NCI-H2171 (cell line): ENCODE measurements around the gene RNF41.
A peak's percentile ranks its signal among the peaks of the same experiment; 100 is the strongest.
"Not testable (repeated sequence)": the region's sequence is repeated elsewhere in the genome, so short reads cannot be mapped to it uniquely, and the experiment has no call there.

Experiments used
- DNase-seq: peaks from one replicate; lab custom pipeline; 2025; lab: John Stamatoyannopoulos, UW

Gene RNF41

DNA sequence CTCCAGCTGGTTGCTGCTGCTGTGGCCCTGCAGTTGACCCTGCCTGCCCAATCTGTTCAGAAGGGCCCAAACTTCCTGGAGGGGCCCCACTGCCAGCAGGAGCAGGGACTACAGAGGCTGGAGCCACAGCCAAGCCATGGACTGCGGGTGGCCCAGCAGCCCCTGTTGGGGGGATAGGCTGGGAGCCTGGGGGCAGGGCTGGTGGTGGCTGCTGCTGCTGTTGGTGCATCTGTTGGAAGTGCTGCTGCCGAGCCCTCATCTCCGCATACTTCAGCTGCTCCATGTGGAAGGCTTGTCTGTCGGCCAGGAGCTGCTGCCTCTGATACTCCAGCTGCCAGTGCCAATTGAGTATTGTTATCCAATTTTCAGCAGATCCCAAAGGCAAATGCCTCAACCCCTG is 56.4 kb downstream of the RNF41 start:
- no peak for DNase-seq

GRCh38 chr12:56164345-56164729 is 57.4 kb downstream of the RNF41 start:
- DNase-seq: no peak

- DNase-seq: no peak
Observed at GRCh38 chr12:56163533-56164344, 58.0 kb downstream of the RNF41 start.

GRCh38 chr12:56162468-56163290 is 59.0 kb downstream of the RNF41 start:
- DNase-seq: no peak

DNA sequence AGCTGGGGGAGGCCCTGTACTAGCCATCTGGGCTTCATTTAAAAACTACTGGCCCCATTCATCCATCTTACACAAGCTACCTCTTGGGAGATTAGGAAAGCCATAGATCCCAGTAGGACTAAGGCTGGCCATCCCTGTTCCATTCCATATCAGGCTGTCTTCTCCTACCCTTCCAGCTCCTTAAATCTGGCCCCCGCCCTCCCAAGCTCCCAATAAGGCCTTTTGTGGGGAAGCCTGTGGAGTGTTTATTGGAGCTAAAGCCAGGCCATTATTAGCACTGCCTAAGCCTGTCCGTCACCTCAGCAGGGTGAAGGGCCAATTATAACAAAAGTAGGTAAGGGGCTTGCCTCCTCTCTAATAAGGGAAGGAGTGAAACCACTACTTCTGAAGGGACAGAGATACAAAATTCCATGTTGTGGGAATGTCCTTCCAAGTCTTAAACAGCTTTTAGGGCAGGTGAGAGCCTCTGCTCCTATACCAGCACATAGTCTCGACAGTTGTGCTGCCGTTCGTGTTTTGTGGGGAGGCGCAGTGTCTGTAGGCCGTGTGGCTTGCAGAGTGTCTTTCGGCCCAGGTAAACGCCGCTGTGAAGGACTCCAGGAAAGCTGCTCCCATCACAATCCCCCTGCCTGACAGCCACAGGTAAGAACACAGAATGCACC is 59.9 kb downstream of the RNF41 start:
- DNase-seq: no peak

DNA sequence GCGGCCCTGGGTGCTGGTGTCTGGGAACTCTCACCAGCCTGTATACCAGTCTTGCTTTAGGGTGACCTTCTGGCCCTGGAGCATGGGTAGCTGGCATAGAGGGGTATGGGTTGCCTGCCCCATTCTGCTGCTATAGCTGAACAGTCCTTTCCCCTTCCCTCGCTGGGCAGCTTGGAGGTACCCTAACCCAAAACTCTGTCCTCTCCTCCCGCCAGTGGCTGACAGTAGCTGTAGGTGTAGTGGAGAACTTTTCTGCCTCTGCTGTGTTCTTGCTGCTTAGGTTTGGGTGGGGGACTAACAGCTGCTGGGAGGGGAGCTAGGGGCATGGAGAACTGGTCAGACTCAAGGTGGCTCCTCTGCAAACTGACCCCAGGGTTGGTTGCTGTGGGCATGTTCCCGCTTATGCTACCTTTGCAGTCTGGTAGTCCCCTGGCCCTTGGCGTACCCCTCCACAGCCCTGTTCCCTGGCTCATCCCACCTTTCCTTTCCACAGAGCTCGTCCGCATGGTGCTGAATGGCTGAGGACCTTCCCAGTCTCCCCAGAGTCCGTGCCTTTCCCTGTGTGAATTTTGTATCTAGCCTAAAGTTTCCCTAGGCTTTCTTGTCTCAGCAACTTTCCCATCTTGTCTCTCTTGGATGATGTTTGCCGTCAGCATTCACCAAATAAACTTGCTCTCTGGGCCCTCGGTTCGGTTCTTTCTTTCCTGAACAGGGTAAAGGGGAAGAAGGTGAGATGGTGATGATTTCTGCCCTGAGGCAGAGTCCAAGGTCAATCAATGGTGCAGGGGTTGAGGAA is 60.6 kb downstream of the RNF41 start:
- no peak for DNase-seq

- DNase-seq: no peak
Observed at GRCh38 chr12:56160193-56160763, 61.4 kb downstream of the RNF41 start.

GRCh38 chr12:56159482-56160192 is 62.1 kb downstream of the RNF41 start:
- DNase-seq: no peak

DNA sequence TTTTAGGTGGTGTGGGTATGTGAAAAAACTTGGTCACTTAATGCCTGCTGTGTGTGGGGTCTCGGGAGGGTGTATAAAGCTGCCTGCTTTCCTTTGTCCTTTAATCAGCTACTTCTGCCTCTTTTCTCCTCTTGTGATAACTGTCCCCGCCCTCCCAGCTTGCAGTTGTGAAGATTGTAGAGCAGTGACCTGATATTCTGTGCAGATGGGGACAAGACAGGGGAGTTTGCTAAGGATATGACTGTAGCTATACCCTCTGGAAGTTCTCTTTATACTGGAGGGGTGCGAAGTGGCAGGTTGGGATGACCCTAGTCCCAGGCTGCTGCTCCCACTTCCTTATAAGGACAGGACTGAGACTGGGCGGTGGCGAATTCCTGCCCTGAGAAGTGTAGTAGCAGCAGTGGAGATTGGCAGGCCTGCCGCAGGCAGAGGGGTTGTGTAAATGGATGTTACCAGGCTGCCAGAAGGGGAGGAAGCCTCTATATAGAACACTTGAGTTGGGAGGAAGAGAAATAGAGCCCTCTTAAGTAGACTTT is 62.7 kb downstream of the RNF41 start:
- DNase-seq: no peak

DNA sequence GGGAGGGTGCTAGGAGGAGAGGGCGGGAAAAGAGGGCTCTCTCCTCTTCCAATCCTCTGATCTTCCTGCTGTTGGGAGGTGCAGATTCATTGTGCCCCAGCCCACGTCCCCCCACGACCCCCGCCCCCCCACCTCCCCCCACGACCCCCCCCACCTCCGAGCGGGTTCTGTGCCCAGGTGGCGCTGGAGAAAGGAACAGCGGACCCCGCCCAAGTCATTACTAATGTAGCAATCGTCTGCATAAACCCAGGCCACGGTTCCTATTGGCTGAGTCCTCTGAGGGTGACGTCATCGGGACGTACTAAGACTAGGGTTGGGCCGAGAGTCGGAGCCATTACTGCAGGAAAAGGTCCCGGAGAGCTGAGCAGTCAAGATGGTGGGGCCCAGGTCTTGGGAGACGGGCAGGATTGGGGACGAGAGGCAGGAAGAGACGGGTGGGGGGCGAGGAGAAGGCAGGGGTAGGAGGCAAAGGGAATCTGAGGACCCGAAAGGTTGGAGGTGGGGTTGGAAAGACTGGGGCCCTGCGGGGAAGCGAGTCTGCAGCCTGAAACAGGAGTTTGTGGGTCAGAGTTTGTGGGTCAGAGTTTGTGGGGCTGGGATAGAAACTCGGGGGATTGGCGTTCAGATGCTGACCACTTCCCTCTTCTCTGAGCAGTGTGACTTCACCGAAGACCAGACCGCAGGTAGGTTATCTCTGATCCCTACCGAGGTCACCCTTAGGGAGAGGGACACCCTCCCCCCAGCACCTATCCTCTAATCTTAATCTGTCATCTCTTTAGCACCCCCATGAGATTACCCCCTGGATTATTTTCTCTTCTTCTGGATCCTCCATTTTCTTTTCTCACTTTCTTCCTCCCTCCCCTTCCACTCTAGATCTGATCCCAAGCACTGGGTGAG is 63.4 kb downstream of the RNF41 start, which contains the start of gene MYL6:
Gene MYL6 (plus strand): TSS at position 331 of the 897 bp plus-strand sequence. CDS start 43 bp downstream, at position 374.
- DNase-seq: peak; percentile 98

- peak; percentile 90 for DNase-seq
Observed at GRCh38 chr12:56157201-56158028, 64.3 kb downstream of the RNF41 start.

GRCh38 chr12:56156464-56157200 is 65.1 kb downstream of the RNF41 start:
- not testable (repeated sequence) for DNase-seq

DNA sequence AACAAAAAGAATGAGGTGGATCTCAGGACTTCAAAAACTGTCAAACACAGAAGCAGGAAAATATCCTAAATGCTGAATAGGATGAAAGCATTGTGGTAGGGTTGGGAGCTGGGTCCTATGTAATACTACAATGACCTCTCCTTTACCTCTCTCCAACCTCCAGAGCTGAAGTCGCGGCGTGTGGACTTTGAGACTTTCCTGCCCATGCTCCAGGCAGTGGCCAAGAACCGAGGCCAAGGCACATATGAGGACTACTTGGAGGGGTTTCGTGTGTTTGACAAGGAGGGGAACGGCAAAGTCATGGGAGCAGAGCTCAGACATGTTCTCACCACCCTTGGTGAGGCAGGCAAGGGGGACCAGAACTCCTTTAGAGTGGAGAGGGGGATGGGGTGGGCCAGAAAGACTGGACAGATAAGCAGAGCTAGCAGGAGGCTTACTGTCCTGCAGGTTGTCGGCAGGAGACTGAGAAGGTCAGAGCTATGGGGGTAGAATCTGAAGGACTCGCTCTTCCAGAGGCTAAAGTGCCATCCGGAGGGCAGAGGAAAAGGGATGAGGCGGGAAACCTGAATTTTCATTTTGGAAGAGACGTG is 66.4 kb downstream of the RNF41 start:
- DNase-seq: no peak

DNA sequence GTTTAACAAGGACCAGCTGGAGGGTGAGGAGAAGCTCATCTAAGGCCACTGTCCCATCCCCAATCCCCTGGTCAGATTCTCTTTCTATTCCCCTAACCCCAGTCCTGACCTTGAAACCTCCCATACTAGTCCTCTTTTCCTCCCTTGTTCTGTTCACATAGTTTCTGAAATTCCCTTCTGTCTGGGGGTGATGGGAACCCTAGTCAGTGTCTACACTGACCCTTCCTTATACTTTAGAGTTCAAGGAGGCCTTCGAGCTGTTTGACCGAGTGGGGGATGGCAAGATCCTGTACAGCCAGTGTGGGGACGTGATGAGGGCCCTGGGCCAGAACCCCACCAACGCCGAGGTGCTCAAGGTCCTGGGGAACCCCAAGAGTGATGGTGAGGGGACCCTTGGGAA is 66.9 kb downstream of the RNF41 start:
- no peak for DNase-seq

DNA sequence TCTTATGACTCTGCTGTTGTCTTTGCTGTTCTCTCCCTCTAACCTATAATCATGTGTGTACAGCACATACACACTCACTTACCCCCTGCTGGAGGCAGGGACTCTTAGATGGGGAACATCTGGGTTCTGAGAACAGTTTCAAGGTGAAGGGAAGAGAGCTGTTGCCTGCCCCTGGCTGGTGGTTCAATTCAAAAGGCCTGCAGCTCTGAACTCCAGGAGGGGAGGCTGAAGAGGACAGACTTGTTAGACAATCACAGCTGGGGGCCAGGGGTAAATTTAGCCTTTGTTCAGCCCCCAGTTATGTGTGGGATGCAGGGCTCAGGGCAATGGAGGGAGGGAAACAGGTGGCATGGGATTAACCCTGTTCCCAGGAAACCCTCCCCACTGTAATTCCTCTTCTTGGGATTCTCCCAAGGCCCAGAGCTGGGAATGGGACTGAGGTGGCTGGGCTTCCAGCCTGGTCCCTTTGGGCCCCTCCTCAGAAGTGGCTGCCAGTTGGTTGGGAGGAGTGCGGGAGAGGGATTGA is 67.4 kb downstream of the RNF41 start:
- no peak for DNase-seq

GRCh38 chr12:56153678-56154065 is 68.0 kb downstream of the RNF41 start:
- no peak for DNase-seq
